Keratinocyte (primary cell): ENCODE results near the gene OPN4.

Source experiments
- EZH2 ChIP-seq: IDR thresholded peaks from one replicate; pipeline ENCODE4 v1.6.1; 2012; ENCODE audit warnings: inconsistent platforms, mild to moderate bottlenecking, low read length, moderate library complexity
- TF ChIP-seq, protein P1 (sequence below), 3 experiments: IDR thresholded peaks in 1 of 3; conservative IDR thresholded peaks in 1 of 3; optimal IDR thresholded peaks in 1 of 3; 2 replicates in 2 of 3; 3 replicates in 1 of 3; pipeline versions ENCODE3 to v1.5.1; 2011; ENCODE audit warnings: low read length in 3 of 3, mild to moderate bottlenecking in 3 of 3, moderate library complexity in 2 of 3, control low read depth in 1 of 3, inconsistent platforms in 1 of 3; ENCODE audit not compliant: insufficient read depth in 2 of 3; ENCODE audit errors: extremely low read depth in 1 of 3

DNA sequence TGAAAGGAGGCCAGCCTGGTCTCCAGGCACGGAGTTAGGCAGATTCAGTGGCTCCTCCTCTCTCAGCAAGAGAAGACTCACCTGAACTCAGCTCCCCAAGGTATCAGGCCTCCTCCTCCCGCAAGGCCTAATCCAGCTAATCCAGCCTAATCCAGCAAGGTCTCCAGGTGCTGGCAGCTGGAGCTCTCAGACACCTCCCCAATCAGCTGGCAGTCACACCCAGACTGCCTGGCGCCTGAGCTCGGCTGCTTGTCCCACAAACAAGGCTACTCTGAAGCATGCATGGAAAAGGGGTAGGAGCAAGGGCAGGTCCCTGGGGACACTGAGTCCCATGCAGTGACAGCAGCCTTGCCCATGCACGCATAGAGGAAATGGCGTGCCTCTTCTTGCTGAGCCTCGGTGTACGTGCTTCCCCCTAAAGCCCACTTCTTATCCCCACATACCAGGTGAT, 3.3 kb upstream of the OPN4 start:
- TF ChIP-seq, protein P1, sequence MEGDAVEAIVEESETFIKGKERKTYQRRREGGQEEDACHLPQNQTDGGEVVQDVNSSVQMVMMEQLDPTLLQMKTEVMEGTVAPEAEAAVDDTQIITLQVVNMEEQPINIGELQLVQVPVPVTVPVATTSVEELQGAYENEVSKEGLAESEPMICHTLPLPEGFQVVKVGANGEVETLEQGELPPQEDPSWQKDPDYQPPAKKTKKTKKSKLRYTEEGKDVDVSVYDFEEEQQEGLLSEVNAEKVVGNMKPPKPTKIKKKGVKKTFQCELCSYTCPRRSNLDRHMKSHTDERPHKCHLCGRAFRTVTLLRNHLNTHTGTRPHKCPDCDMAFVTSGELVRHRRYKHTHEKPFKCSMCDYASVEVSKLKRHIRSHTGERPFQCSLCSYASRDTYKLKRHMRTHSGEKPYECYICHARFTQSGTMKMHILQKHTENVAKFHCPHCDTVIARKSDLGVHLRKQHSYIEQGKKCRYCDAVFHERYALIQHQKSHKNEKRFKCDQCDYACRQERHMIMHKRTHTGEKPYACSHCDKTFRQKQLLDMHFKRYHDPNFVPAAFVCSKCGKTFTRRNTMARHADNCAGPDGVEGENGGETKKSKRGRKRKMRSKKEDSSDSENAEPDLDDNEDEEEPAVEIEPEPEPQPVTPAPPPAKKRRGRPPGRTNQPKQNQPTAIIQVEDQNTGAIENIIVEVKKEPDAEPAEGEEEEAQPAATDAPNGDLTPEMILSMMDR (optimal IDR thresholded peaks at IDR 0.05 in 1 of 3, IDR thresholded peaks at IDR 0.05 in 1 of 3, conservative IDR thresholded peaks at IDR 0.05 in 1 of 3; ENCODE audit: extremely low read depth in 1 of 3, insufficient read depth in 2 of 3, low read length in 3 of 3), result no peak
- TF ChIP-seq EZH2, result no peak
